HG03066 (cell line): ENCODE data around the gene PPFIBP2.

ENCODE experiments used
- ATAC-seq: cut with Tn5 transposase; IDR thresholded peaks from one replicate; pipeline ENCODE4 v1.9.1; 2021; ENCODE audit warnings: low read depth; ENCODE audit not compliant: unreplicated experiment

PPFIBP2 gene

DNA sequence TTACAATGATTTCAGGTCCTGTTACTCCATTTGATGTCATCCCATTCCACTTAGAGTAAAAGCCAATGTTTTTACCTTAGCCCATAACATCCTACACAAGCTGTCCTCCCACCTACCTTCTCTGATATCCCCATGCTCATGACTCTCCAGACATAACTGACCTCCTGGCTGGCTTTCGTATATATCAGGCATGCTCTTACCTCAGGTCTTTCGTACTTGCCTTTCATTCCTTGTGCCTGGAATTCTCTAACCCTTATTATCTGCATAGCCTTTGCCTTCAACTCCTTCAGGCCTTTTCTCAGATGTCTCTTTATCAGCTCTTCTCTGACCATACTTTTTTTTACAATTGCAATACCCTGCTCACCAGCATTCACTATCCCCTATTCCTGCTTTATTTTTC lies 169.8 kb downstream of the PPFIBP2 start:
- ATAC-seq, result no peak

DNA sequence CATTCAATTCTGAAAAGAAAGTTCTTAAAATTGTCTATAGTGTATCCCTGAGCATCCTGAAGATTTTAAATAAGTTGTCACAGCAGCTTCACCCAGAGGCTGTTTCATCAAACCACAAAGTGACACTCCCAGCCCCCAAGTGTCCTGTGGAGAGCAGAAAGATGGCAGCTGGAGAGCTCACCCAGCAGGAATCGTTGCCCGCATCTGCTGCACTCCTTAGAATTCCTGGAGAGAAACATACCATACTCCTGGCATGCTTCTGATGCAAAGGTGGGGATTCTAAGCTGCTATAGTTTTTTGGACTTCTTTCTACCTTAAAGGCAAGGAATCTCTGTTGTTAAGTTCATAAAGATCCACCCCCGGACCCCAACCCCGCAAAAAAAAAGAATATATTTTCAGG lies 173.0 kb downstream of the PPFIBP2 start:
- ATAC-seq, result no peak

DNA sequence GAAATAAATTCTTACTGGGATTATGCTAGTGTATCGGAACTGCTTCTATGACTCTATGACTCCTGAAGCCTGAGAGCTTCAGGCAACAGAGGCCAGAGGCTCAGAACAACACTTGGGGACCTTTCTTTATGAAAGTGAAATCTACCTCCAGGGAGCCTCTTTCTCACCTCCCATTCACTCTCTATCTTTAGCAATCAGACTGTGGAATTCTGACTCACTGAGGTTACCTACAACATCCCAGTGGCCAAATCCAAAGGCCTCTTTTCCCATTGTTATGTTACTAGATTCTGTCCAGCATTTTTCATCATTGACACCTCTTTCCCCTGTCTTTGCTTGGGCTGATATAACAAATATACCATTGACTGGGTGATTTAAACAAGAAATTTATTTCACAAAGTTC lies 173.6 kb downstream of the PPFIBP2 start:
- no peak for ATAC-seq

DNA sequence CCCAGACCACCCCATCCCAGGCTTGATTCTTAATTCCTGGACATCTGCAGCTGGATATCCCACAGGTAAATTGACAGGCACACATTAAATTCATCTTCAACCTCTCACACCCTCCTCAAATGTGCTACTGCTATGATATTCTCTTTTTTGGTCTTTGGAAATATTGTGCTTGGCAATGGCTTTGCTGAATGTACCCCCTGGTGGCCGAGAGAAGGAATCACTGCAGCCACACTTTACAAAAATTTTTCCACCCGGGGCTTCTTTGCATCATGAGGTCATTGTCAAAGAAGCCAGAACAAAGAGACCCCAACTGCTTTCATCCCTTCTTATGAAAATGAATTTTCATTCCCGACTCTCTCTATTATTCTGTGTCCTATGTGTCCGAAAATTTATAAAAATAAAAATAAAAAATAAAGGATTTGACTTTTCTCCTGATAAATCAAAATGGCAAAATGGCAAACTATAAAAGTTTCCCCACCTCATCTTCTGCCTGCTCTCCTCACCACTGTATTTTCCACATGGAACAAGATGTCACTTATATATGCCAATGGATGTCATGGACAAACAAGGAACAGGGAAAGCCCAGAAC lies 174.5 kb downstream of the PPFIBP2 start:
- ATAC-seq, result no peak

DNA sequence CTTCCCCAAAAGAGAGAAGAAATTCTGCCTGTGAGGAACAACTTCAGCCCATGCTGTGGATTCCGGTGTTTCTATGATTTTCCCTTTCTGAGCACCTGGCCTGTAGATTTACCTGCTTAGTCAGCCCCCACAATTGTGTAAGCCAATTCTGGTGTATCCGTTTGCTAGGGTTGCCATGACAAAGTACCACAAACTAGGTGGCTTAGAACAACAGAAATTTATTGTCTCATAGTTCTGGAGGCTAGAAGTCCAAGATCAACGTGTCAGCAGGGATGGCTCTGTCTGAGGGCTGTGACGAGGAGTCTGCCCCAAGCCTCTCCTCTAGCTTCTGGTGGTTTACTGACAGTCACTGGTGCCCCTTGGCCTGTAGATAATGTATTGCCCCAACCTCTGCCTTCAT lies 175.4 kb downstream of the PPFIBP2 start:
- no peak for ATAC-seq

DNA sequence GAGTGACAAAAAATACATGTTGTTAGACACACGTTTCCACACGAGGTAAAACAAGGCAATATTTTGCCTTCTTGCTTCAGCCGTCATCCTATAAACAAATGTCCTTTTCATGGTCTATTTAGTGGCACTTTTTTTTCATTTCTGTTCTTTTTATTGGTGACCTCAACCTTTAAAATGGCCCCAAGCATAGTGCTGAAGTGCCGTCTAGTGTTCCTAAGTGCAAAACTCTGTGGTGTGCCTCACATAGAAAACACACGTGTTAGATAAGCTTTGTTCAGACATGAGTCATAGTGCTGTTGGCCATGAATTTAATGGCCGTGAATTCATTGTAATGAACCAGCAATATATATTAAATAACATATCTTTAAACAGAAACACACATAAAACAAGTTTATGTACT lies 176.8 kb downstream of the PPFIBP2 start:
- ATAC-seq, result no peak

DNA sequence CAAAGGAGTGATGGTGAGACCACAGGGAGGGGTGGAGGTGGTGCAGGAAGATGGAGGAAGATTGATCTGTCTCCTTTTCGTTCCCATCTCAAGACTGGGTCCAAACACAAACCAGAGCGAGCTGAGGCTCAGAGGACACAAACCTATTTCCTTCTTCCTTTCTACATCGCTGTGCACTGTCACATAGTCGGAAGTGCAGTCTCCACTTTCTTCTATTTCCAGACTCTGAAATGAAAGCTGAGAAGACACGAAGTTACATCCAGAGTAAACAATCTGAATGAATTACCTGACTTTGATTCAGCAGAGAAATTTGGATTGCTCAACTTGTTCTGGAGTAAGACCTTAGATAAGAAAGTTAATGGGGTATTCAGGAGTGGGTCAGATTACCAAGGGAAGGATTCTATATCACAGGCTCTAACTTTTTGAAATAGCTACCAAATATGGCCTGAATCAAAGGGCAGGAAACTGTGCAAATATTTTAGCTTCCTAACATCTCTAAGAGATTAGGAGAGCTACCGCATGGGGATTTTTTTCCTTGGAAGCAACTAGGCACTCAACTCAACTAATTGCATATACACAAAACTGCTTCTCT lies 178.1 kb downstream of the PPFIBP2 start:
- ATAC-seq, result no peak

DNA sequence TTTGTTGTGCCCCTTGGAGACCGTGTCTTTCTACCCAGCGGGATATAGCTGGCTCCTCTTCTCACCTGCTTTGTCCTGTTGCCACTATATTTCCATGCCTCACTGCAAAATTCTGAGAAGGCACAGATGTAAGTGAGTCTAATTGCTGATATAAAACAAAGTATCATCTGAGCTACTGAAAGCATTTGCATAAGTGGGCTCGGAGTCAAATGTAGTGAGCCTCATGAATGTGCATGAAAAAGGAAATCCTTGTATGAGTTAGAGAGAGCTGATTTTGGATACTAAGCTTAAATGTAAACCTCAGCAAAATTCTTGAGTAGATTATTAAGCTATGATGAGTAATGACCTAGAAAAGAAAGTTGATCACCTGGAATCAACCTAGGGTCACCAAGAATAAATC lies 178.6 kb downstream of the PPFIBP2 start:
- no peak for ATAC-seq

DNA sequence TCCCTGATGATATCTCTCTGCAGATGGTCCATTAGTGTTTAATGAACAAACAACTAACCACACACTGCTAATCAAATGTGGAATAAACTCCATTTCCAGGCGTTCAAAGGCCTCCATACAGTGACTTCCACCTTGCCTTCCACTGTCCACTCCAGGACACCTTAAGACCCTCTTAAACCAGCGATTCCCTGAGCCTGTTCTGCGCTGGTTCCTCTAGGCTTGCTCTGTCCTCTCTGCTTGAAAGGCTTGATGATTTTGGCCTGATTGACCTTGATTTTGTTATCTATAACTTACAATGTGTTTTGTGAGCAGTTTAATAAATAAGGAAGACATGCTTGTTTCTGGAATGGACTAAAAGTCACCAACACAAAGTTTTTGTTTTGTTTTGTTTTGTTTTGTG lies 180.4 kb downstream of the PPFIBP2 start:
- no peak for ATAC-seq

DNA sequence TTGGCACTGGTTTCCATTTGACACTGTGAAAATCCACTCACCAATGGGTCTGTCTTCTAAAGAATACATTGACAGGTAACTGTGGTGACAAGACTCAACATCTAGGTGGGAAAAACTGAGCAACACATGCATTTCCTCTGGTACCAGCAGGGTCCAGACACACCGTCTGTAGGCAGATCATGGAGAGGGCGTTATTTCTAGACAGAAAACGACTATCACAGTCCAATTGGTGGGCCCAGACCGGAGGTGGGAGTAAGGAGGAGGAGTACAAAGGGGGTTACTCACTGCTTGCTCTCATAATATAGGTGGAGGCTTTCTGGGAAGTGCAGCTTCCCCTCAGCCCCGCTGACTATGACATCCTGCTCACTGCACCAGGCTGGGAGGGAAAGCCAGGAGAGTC lies 182.6 kb downstream of the PPFIBP2 start:
- no peak for ATAC-seq
